ENCODE data around the gene POLR3E.

GRCh38 chr16:22342082-22342481 lies 44.9 kb downstream of the POLR3E start:
- TF ChIP-seq EZH2 (IDR thresholded peaks at IDR 0.05; ENCODE audit: low read depth), result no peak
- no peak for TF ChIP-seq CTCF (conservative IDR thresholded peaks at IDR 0.05)
